HG03095 (cell line): Measurements from ENCODE around the gene ACP3.
"Not testable (repeated sequence)": the region's sequence is repeated elsewhere in the genome, so short reads cannot be mapped to it uniquely, and the experiment has no call there.

Experiments used
- ATAC-seq: cut with Tn5 transposase; IDR thresholded peaks from one replicate; pipeline ENCODE4 v1.9.1; 2021; ENCODE audit warnings: moderate library complexity; ENCODE audit not compliant: unreplicated experiment

The ACP3 gene

GRCh38 chr3:132317229-132317948 is at the start of gene ACP3:
Gene ACP3 (plus strand): TSS chr3:132317407. CDS start chr3:132317457, 50 bp downstream.
- ATAC-seq, result peak; percentile 72

GRCh38 chr3:132268956-132269355 is 48.3 kb upstream of the ACP3 start:
- no peak for ATAC-seq

GRCh38 chr3:132273036-132273435 is 44.2 kb upstream of the ACP3 start:
- no peak for ATAC-seq

GRCh38 chr3:132276228-132276906 is 40.8 kb upstream of the ACP3 start:
- no peak for ATAC-seq

- no peak for ATAC-seq
Observed at GRCh38 chr3:132279030-132279429, 38.2 kb upstream of the ACP3 start.

- no peak for ATAC-seq
Observed at GRCh38 chr3:132283440-132283839, 33.8 kb upstream of the ACP3 start.

GRCh38 chr3:132283916-132284405 is 33.2 kb upstream of the ACP3 start:
- no peak for ATAC-seq

- ATAC-seq, result no peak
Observed at GRCh38 chr3:132284781-132285619, 32.2 kb upstream of the ACP3 start.

- no peak for ATAC-seq
Observed at GRCh38 chr3:132285620-132285945, 31.6 kb upstream of the ACP3 start.

- ATAC-seq, result no peak
Observed at GRCh38 chr3:132286035-132286434, 31.2 kb upstream of the ACP3 start.

GRCh38 chr3:132288357-132288756 is 28.9 kb upstream of the ACP3 start:
- no peak for ATAC-seq

GRCh38 chr3:132289316-132289715 is 27.9 kb upstream of the ACP3 start:
- no peak for ATAC-seq

GRCh38 chr3:132290833-132291232 is 26.4 kb upstream of the ACP3 start:
- no peak for ATAC-seq

- ATAC-seq, result no peak
Observed at GRCh38 chr3:132292042-132292441, 25.2 kb upstream of the ACP3 start.

GRCh38 chr3:132293251-132293650 is 24.0 kb upstream of the ACP3 start:
- ATAC-seq, result no peak

- ATAC-seq, result no peak
Observed at GRCh38 chr3:132294906-132295305, 22.3 kb upstream of the ACP3 start.

- ATAC-seq, result not testable (repeated sequence)
Observed at GRCh38 chr3:132303336-132304201, 13.6 kb upstream of the ACP3 start.

- ATAC-seq, result not testable (repeated sequence)
Observed at GRCh38 chr3:132304351-132304750, 12.9 kb upstream of the ACP3 start.

GRCh38 chr3:132310057-132310456 is 7.2 kb upstream of the ACP3 start:
- not testable (repeated sequence) for ATAC-seq

- no peak for ATAC-seq
Observed at GRCh38 chr3:132311316-132311715, 5.9 kb upstream of the ACP3 start.

GRCh38 chr3:132311841-132312240 is 5.4 kb upstream of the ACP3 start:
- ATAC-seq, result no peak
